ENCODE results near the gene TFF1.
A peak's percentile ranks its signal among the peaks of the same experiment; 100 is the strongest.

The TFF1 gene

GRCh38 chr21:42398436-42399028, 32.2 kb upstream of the TFF1 start:
- DNase-seq (ENCODE audit: low spot score): no peak

GRCh38 chr21:42397746-42398394, 31.5 kb upstream of the TFF1 start:
- DNase-seq (ENCODE audit: low spot score): no peak

GRCh38 chr21:42396799-42397745, 30.7 kb upstream of the TFF1 start:
- DNase-seq (ENCODE audit: low spot score): no peak

DNA sequence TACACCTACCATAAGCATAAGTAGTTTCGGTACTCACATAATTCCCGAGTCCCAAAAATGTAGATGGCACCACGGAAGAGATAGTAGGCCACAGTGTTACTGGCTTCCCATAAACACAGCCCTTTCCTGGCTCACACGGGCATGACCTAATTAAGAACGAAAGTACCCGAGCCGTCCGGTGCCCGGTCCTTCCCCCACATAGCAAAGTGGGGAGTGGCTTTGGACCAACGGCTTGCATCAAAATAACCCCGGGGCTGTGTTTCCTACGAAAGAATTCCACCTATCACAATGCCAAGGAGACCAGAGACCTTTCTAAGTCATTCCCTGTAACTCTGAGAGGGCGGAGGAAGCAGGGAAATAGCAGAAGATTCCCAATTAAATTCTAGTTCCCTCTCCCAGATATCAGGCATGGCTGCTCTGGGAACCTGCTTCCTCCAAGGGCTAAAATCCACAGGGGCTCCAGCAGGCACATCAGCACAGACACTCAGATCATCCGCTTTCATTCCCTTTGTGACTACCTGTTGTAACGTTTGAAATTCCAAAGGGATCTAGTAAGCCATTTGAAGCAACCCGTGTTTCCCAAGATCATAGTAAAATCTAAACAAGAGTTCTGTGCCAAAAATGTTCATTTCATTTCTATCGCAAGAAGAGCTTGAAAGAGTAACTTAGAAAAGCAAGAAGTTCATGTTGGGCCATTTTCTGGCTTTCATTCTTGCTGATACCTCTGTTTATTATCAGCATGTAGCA, 29.7 kb upstream of the TFF1 start, which contains the start of gene TMPRSS3:
Gene TMPRSS3 (minus strand): TSS at position 148 of the 747 bp plus-strand sequence. CDS start 635 bp downstream, outside the sequence.
- DNase-seq (ENCODE audit: low spot score): no peak

GRCh38 chr21:42395302-42395701, 29.0 kb upstream of the TFF1 start:
- DNase-seq (ENCODE audit: low spot score): no peak

DNA sequence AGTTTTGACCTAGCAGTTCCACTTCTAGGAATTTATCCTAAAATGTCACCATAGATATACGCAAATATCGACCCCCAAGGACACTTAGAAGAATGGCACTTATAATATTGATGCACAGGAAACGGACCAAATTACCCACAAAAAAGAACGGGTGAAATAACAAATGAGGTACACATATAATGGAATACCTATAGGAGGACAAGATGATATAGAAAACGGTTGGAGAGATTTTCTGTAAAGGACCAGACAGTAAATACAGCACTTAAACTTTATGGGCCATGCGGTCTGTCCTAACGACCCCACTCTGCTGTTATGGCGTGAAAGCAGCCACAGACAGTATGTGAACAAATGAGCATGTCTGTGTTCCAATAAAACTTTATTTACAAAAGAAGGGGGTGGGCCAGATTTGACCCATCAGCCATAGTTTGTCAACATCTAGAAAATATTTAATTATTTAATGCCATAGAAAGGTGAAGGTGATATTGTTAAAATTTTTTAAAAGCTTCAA, 27.2 kb upstream of the TFF1 start:
- DNase-seq (ENCODE audit: low spot score): no peak

- no peak for DNase-seq (ENCODE audit: low spot score)
These were observed 26.6 kb upstream of the TFF1 start for GRCh38 chr21:42392731-42393442.

DNA sequence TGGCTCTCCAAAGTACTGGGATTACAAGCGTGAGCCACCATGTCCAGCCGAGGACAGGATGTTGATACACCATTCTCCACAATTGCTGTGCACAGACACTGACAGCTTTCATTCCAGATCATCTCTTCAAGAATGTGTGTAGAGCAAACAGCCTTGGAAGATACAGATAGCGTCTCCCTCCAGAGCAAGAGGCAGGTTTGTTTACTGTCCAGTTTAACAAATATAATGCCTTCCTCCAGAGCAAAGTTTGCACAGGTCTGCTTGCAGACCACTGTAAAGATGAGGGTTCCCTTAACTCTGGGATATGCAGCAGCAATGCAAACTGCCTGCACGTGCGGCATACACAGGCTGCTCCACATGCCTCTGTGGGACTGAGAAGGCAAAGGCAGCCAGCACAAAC, 25.0 kb upstream of the TFF1 start:
- no peak for DNase-seq (ENCODE audit: low spot score)

- DNase-seq (ENCODE audit: low spot score): no peak
These were observed 24.4 kb upstream of the TFF1 start for GRCh38 chr21:42390696-42391095.

DNA sequence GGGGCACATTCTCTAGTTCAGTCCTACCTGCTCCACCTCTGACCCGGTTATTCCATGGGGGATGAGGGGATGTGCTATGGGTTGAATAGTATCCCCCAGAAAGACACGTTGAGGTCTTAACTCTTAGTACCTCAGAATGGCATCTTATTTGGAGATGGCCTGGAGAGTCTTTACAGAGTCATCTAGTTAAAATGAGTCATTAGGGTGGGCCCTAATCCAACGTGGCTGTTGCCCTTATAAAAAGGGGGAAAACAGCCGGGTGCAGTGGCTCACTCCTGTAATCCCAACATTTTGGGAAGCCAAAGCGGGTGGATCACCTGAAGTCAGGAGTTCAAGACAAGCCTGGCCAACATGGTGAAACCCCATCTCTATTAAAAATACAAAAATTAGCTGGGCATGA, 23.9 kb upstream of the TFF1 start:
- DNase-seq (ENCODE audit: low spot score): no peak

GRCh38 chr21:42389449-42389835, 23.1 kb upstream of the TFF1 start:
- DNase-seq (ENCODE audit: low spot score): peak; percentile 39

DNA sequence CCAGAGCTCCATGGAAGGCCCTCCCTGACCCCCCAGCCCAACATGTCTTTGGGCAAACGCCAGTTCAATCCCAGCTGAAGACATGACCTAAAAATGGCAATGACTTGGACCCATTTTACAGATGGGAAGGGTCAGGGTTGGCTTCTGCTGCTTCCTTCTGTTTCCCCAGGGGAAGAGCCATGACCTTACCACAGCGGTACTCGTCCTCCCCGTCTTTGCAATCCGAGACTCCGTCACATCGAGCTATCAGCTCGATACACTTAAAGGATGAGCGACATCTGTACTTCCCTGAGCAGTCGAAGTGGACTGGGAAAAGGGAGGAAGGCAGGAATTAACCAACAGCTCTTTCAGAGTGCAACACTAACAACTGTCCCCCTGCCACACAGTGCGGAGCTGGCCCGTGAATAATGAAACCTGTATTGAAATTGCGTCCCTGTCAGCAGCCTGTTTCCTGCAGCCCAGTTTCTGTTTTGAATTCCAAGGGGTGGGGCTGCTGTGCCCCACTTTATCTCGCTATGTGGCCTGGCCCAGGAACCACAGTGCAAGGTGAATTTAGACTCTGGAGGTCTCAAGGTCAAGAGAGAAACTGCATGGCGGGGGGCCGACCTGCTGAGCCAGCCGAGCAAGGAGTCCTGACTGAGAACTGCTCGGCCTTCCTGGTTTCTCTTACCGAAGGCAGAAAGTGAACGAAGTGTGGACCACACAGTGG, 22.6 kb upstream of the TFF1 start:
- no peak for DNase-seq (ENCODE audit: low spot score)

GRCh38 chr21:42387843-42388340, 21.6 kb upstream of the TFF1 start:
- DNase-seq (ENCODE audit: low spot score): no peak

GRCh38 chr21:42387164-42387563, 20.8 kb upstream of the TFF1 start:
- no peak for DNase-seq (ENCODE audit: low spot score)

DNA sequence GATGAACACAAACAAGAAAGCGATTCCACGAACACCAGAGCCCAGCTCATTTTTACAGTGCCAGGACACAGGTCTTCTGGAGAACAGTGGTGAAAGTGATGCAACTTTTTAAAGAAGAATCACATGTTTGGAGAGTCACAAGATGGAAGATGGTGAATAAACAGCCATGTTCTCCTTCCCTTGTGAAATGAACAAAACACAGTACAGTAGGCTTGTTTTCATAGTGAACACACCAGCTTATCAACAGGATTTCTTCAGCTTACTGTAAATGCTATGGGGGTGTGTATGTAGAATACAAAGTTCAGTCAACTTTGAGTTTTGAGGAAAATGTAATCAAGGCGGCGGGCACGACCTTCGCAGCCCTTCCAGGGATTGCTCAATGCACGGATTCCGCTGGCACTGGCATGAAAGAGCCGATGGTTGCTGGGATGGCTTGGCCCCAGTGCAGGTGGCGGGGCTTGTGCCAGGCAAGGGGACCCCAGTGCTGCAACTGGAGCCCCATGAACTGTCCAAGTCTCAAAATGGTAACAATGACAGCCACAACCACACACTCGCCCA, 19.8 kb upstream of the TFF1 start:
- DNase-seq (ENCODE audit: low spot score): no peak

DNA sequence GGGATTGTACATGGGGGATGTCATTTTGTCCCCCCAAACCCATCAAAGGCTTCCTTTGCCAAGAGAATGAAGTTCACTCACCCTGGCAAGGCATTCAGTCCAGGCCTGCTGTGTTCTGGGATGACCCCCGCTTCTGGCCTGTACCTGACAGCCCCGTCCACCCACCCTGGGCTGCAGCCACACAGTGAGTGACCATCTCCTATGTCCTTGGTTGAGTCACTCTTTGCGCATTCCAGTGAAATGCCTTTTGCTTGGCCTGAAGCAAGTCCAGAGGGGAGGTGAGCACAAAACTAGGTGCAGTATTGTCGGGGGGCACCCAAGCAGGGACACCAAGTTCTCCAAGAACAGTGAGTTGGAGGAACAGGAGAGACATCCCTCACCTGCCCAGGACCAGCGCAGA, 19.3 kb upstream of the TFF1 start:
- DNase-seq (ENCODE audit: low spot score): no peak

DNA sequence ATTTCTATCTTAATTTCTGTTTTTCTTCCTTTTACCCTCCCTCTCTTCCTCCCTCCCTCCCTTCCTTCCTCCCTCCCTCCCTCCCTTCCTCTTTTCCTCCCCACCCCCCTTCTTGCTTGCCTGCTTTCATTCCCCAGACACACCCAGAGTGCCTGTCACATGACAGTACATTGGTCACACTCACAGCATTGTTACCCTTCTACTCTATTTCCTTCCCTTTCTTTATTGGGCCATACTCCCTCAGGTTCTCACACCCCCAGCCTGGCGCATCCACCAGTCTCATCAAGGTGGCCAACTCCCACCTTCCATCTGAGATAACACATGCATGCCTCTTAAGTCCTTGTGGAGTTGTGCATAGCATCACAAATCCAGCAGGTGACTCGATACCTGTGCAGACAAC, 18.7 kb upstream of the TFF1 start:
- DNase-seq (ENCODE audit: low spot score): no peak

- DNase-seq (ENCODE audit: low spot score): no peak
These were observed 18.0 kb upstream of the TFF1 start for GRCh38 chr21:42384156-42384945.

DNA sequence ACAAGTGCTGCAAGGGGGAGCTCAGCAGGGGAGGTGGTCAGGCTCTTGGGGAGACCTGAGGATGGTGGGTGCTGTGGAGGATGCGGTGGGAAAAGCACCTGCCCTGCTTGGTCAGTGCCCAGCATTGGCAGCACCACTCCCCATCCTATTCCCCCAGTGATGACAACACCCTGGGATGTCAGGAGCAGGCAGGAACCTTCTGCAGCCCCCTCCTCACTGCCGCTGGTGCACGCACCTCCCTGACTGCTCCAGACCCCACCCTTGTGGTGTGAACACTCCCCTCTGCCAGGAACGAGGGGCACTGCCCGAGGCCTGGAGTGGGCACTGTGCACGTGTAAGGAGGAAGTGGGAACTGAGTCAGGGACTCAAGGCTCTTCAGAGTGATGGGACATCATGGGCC, 17.0 kb upstream of the TFF1 start:
- DNase-seq (ENCODE audit: low spot score): no peak

All from COLO829 (cell line).